HFF-Myc (cell line): ENCODE results near the gene RBKS.

Source experiments
- DNase-seq: peaks from one replicate; pipeline ENCODE4 v3.0.0-alpha.2; 2011; ENCODE audit warnings: low read depth; ENCODE audit errors: extremely low read depth
- H3K4me3 ChIP-seq: replicated peaks from 2 replicates; pipeline ENCODE4 v1.5.1; 2011; ENCODE audit warnings: low read depth, mild to moderate bottlenecking, control low read depth, low read length
- TF ChIP-seq, protein P1 (sequence below): IDR thresholded peaks from 2 replicates; pipeline ENCODE4 v1.5.1; 2012; ENCODE audit warnings: mild to moderate bottlenecking, low read depth, low read length, control low read depth; ENCODE audit errors: missing control alignments

RBKS gene

DNA sequence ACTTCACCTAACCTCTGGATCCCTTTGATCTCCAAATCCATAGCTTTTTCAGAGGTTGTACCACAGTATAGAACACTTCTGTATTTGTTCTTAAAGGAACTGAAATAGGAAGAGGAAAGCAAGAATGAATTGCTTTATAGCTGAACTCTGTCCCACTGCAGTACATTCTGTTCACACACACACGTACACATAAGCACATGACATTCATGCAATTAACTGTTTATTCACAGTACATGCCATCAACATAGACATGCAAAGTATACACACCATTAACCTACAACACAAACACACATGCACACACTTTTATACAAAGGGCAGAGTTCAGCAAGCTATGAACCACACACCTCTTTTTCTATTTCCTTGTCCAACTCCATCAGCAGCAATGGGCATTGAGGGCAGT lies 75.4 kb downstream of the RBKS start:
- TF ChIP-seq, protein P1, sequence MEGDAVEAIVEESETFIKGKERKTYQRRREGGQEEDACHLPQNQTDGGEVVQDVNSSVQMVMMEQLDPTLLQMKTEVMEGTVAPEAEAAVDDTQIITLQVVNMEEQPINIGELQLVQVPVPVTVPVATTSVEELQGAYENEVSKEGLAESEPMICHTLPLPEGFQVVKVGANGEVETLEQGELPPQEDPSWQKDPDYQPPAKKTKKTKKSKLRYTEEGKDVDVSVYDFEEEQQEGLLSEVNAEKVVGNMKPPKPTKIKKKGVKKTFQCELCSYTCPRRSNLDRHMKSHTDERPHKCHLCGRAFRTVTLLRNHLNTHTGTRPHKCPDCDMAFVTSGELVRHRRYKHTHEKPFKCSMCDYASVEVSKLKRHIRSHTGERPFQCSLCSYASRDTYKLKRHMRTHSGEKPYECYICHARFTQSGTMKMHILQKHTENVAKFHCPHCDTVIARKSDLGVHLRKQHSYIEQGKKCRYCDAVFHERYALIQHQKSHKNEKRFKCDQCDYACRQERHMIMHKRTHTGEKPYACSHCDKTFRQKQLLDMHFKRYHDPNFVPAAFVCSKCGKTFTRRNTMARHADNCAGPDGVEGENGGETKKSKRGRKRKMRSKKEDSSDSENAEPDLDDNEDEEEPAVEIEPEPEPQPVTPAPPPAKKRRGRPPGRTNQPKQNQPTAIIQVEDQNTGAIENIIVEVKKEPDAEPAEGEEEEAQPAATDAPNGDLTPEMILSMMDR = no peak
- DNase-seq = no peak
- no peak overlapping the region for H3K4me3 ChIP-seq

DNA sequence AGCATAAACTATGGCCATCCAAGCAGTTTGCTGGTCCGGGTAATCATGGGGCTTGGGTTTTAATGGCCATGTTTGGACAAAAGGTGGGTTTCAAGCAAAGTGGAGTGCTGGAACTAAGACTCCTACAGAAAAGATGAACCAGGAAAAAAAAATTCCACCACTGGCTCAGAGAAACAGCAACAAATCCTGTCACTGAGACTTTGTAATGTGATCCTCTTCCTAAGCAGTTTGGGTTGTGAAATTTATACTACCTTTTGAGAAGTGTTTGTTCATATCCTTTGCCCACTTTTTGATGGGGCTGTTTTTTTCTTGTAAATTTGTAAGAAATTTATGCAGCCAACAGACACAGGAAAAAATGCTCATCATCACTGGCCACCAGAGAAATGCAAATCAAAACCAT lies 78.4 kb downstream of the RBKS start:
- TF ChIP-seq, protein P1 = no peak
- no peak overlapping the region for H3K4me3 ChIP-seq
- DNase-seq = no peak

DNA sequence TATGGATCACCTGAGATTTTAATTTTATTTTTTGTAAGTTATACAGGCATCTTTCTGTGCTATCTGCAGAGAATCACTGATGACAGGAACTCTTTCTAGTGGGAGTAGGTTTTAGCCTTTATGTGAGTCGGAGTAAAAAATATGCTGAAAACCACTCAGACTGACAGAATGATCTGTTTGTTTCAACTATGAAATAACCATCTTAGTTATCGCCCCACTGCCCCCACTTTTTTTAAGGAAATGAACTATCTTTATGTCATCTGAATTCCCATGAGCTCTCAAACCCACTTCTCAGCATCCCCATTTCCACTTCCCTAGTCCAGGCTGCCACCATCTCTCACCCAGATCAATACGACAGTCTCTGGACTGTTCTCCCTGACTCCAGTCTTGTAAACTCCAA lies 79.7 kb downstream of the RBKS start:
- no peak overlapping the region for H3K4me3 ChIP-seq
- TF ChIP-seq, protein P1 = no peak
- no peak for DNase-seq

DNA sequence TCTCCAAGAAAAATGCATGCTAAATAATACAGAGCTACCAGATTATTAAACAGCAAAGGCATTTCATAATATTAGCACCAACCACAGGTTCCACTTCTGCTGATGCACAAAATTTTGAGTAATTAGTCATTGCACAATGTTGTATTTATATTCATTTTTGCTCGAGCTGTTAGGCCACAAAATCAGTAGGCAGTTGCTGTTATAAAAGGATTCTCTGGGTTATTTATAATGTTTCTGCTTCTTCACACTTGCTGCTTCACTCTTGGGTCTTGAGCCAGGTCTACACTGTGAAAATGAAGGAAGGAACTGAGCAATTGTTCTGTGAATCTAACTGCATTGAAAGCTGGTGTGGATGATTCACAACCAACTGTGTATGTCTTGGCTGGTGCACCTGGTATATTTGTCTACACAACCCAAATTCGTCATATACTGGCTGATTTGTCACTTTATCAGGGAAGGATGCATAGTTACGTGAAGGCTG lies 80.4 kb downstream of the RBKS start:
- no peak for DNase-seq
- TF ChIP-seq, protein P1 = no peak
- H3K4me3 ChIP-seq = no peak overlapping the region

DNA sequence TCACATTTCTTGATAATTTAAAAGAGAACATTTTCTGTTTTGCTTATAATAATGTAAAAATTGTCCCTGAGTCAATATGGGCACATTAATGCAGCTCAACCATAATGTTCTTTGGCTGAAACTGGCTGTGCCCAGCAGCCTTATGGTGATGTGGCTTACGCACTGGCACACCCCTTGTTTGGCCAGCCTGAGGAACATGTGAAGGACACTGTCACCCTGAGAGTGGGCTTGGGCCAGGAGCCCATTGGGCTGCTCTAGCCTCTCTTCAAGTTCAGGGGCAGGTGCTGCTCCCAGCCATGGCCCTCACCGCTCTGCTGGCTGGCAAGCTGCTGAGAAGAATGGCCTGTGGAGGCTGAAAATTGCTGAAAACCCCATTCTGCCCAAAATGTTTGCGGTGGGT lies 81.2 kb downstream of the RBKS start:
- H3K4me3 ChIP-seq = no peak overlapping the region
- DNase-seq = no peak
- TF ChIP-seq, protein P1 = no peak

DNA sequence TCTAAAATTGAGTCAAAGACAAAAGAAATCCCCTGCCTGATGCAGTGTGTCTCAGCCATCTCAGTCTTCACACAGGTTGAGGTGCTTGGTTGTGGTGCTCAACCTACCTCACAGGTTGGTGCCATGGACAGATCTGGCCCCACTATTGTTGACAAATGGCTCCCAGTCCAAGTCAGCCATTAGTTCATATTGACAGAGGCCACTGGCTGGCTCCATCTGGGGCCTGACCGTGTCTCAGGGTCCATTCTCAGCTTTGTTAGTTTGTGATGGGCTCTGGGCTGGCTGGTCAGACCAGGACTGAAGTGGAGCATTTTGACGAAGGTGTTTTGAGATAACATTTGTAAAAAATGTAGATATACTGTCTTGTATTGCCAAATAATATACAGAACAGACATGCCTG lies 81.8 kb downstream of the RBKS start:
- TF ChIP-seq, protein P1 = no peak
- no peak overlapping the region for H3K4me3 ChIP-seq
- DNase-seq = no peak

DNA sequence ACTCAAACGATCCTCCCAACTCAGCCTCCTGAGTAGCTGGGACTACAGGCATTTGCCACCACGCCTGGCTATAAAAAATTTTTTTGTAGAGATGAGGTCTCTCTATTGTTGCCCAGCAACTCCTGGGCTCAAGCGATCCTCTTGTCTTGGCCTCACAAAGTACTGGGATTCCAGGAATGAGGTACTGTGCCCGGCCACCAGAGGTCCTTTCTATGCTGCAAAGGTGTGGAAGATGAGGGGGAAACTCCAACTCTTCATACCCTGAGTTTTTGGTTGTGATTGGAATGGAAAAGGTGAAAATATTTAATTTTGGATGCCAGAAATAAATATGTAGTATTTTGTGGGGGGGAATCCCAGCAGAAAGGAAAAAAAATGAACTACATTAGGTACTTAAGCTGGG lies 82.7 kb downstream of the RBKS start:
- TF ChIP-seq, protein P1 = peak; percentile 53
- no peak overlapping the region for H3K4me3 ChIP-seq
- no peak for DNase-seq
